ENCODE results near the gene CAVIN1.
A peak's percentile ranks its signal among the peaks of the same experiment; 100 is the strongest.

Gene CAVIN1

DNA sequence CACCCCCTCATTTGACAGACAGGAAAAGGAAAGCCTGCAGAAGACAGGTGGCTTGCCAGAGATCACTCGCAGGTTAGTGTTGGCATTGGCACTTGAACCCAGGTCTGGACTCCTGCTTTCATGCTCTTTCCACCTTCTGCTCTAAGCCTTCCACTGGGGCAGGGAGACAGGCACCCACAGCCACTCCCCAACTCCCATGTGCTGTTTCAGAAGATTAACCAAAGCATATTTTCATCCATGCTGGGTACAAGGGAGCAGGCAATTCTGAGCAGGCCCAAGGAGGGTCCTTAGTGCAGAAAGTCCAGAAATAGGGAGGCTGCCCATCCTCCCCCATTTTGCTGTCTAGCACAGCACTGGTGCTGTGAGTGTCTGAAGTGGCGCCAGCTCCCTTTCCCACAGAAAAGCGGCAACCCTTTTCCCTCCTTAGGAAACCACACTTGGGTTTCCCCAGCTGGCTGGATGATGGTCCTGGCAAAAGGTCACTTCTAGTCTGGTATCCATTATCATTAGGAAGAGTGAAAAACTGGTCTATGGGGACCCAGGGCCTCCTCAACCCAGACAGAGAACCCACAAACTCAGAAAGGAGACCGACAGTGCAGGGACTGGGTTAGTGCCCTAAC is 2.0 kb upstream of the CAVIN1 start:
- 0 out of 2 replicates have a peak, but pooled peaks cover 6% of the 10 kb centered on the region for H4K20me1 ChIP-seq (ENCODE audit: control insufficient read depth, insufficient read depth, low read depth, low read length)
- peaks cover 65% of the 10 kb centered on the region for H3K27me3 ChIP-seq (ENCODE audit: control insufficient read depth, low read length)
- H3K27ac ChIP-seq (ENCODE audit: low read depth, low read length) = no peak overlapping the region
- no peaks in the 10 kb centered on the region for H3K36me3 ChIP-seq (ENCODE audit: control insufficient read depth, low read length)
- no peaks in the 10 kb centered on the region for H3K4me1 ChIP-seq (ENCODE audit: control insufficient read depth, low read length)
- H3K9me2 ChIP-seq (replicated peaks; ENCODE audit: control insufficient read depth, low read length) = no peaks in the 10 kb centered on the region
- H3F3A ChIP-seq (ENCODE audit: control insufficient read depth, insufficient read depth) = no peaks in the 10 kb centered on the region
- H3K79me2 ChIP-seq (ENCODE audit: control insufficient read depth, low read length) = no peaks in the 10 kb centered on the region
- H3K9me3 ChIP-seq (ENCODE audit: control insufficient read depth, insufficient read depth, low read length) = no peaks in the 10 kb centered on the region
- no peak overlapping the region for H3K4me2 ChIP-seq (ENCODE audit: low read length)
- no peak for TF ChIP-seq EZH2phosphoT487 (IDR thresholded peaks at IDR 0.05; ENCODE audit: borderline replicate concordance, low read length)
- TF ChIP-seq, protein P1, sequence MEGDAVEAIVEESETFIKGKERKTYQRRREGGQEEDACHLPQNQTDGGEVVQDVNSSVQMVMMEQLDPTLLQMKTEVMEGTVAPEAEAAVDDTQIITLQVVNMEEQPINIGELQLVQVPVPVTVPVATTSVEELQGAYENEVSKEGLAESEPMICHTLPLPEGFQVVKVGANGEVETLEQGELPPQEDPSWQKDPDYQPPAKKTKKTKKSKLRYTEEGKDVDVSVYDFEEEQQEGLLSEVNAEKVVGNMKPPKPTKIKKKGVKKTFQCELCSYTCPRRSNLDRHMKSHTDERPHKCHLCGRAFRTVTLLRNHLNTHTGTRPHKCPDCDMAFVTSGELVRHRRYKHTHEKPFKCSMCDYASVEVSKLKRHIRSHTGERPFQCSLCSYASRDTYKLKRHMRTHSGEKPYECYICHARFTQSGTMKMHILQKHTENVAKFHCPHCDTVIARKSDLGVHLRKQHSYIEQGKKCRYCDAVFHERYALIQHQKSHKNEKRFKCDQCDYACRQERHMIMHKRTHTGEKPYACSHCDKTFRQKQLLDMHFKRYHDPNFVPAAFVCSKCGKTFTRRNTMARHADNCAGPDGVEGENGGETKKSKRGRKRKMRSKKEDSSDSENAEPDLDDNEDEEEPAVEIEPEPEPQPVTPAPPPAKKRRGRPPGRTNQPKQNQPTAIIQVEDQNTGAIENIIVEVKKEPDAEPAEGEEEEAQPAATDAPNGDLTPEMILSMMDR (IDR thresholded peaks at IDR 0.05; ENCODE audit: low read depth, low read length, poor library complexity, severe bottlenecking) = no peak
- H3K4me3 ChIP-seq (ENCODE audit: low read length) = no peak overlapping the region

DNA sequence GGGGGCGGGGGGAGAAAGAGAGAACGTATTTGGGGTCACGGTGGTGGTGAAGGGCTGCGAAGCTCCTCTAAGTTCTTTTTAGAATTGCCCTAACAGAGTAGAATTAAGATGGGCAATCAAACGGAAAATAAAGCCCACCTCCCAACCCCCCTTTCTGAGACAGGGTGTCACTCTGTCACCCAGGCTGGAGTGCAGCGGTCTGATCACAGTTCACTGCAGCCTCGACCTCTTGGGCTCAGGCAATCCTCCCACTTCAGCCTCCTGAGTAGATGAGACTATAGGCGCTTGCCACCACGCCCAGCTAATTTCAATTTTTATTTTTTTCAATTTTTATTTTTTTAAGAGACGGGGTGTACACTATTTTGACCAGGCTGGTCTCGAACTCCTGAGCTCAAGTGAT is 710 bp upstream of the CAVIN1 start:
- peaks cover 65% of the 10 kb centered on the region for H3K27me3 ChIP-seq (ENCODE audit: control insufficient read depth, low read length)
- no peaks in the 10 kb centered on the region for H3K9me3 ChIP-seq (ENCODE audit: control insufficient read depth, insufficient read depth, low read length)
- H3K9me2 ChIP-seq (replicated peaks; ENCODE audit: control insufficient read depth, low read length) = no peaks in the 10 kb centered on the region
- no peaks in the 10 kb centered on the region for H3K4me1 ChIP-seq (ENCODE audit: control insufficient read depth, low read length)
- H3K27ac ChIP-seq (ENCODE audit: low read depth, low read length) = no peak overlapping the region
- no peak overlapping the region for H3K4me2 ChIP-seq (ENCODE audit: low read length)
- H3K4me3 ChIP-seq (ENCODE audit: low read length) = no peak overlapping the region
- no peak for TF ChIP-seq EZH2phosphoT487 (IDR thresholded peaks at IDR 0.05; ENCODE audit: borderline replicate concordance, low read length)
- TF ChIP-seq, protein P1 (IDR thresholded peaks at IDR 0.05; ENCODE audit: low read depth, low read length, poor library complexity, severe bottlenecking) = no peak
- 0 out of 2 replicates have a peak, but pooled peaks cover 6% of the 10 kb centered on the region for H4K20me1 ChIP-seq (ENCODE audit: control insufficient read depth, insufficient read depth, low read depth, low read length)
- H3K79me2 ChIP-seq (ENCODE audit: control insufficient read depth, low read length) = no peaks in the 10 kb centered on the region
- H3K36me3 ChIP-seq (ENCODE audit: control insufficient read depth, low read length) = no peaks in the 10 kb centered on the region
- no peaks in the 10 kb centered on the region for H3F3A ChIP-seq (ENCODE audit: control insufficient read depth, insufficient read depth)

DNA sequence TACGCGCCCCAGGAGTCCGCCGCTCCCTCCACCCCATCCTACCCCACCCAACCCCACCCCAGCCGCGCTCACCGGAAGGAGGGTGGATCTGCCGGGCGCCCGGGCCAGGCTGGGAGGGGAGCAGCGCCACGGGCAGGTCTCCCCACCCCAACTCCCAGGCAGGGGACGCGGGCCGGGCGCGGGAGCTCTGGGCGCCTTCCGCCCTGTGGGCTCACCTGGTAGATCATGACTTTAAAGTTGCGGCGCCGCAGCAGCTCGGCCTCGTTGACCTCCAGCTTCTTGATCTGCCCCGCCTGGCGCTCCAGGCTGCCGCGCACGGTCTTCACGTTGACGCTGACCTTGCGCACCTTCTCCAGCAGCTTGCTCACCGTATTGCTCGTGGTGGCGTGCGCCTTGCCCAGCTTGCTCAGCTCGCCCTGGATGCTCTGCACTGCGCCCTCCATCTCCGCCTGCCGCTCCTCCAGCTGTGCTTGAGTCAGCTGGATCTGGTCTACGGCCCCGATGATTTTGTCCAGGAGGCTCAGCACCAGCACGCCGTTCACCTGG is 571 bp downstream of the CAVIN1 start:
- Histone ChIP-seq H3K9me3 (ENCODE audit: control insufficient read depth, insufficient read depth, low read length) (no peaks in the 10 kb centered on the region), H3K4me2 (ENCODE audit: low read length) (no peak overlapping the region), H3K79me2 (ENCODE audit: control insufficient read depth, low read length) (no peaks in the 10 kb centered on the region), H3K9me2 (replicated peaks; ENCODE audit: control insufficient read depth, low read length) (no peaks in the 10 kb centered on the region), H3K36me3 (ENCODE audit: control insufficient read depth, low read length) (no peaks in the 10 kb centered on the region), H3K4me3 (ENCODE audit: low read length) (no peak overlapping the region), H3K4me1 (ENCODE audit: control insufficient read depth, low read length) (no peaks in the 10 kb centered on the region), H3K27ac (ENCODE audit: low read depth, low read length) (no peak overlapping the region), H3K27me3 (ENCODE audit: control insufficient read depth, low read length) (peaks cover 62% of the 10 kb centered on the region), H3F3A (ENCODE audit: control insufficient read depth, insufficient read depth) (no peaks in the 10 kb centered on the region), H4K20me1 (ENCODE audit: control insufficient read depth, insufficient read depth, low read depth, low read length) (0 out of 2 replicates have a peak, but pooled peaks cover 6% of the 10 kb centered on the region)
- TF ChIP-seq EZH2phosphoT487 (IDR thresholded peaks at IDR 0.05; ENCODE audit: borderline replicate concordance, low read length) = peak; percentile 94; the same call in 1 of the 2 replicates
- TF ChIP-seq, protein P1 (IDR thresholded peaks at IDR 0.05; ENCODE audit: low read depth, low read length, poor library complexity, severe bottlenecking) = no peak
